ENCODE data around the gene FTH1. TPM values are rescaled to one million over a fixed set of nuclear protein-coding genes. Genes with fewer than 3 reads are reported as not detected.
A peak's percentile ranks its signal among the peaks of the same experiment; 100 is the strongest.
"Not testable (repeated sequence)": the region's sequence is repeated elsewhere in the genome, so short reads cannot be mapped to it uniquely, and the experiment has no call there.

Gene FTH1
- total RNA-seq: over 10,000 TPM in 1 of 2 donors, 1,000 to 10,000 TPM in 1; 5,097 to 40,662 TPM

- Mint-ChIP-seq H3K36me3 (peaks cover 33% of the 10 kb centered on the region), H3K4me1 (ENCODE audit: low read depth in 2 of 2) (peaks cover 56 to 66% of the 10 kb centered on the region in 2 donors), H3K4me3 (peak within 1 kb of the TSS; percentile 89), H3K27ac (peak within 1 kb of the TSS; percentile 89 to 95), H3K9me3 (no peaks in the 10 kb centered on the region), H3K27me3 (no peaks in the 10 kb centered on the region)
- peak; percentile 85 to 86 for ATAC-seq
- peak; percentile 97 for DNase-seq (ENCODE audit: low spot score)
Observed at GRCh38 chr11:61967116-61967923, at the start of gene FTH1. TSS of gene FTH1 (minus strand) at chr11:61967634. CDS start at chr11:61967425, 209 bp downstream.

- no peak for DNase-seq (ENCODE audit: low spot score)
- ATAC-seq: peak; percentile 49 to 73
- Mint-ChIP-seq H3K27me3 (no peaks in the 10 kb centered on the region), H3K4me3 (peak overlapping the region; percentile 39), H3K9me3 (no peaks in the 10 kb centered on the region), H3K36me3 (no peaks in the 10 kb centered on the region), H3K4me1 (ENCODE audit: low read depth in 2 of 2) (peaks cover 27 to 51% of the 10 kb centered on the region in 2 donors), H3K27ac (peak overlapping the region; percentile 39 to 85)
Observed at GRCh38 chr11:62015615-62016014, 48.2 kb upstream of the FTH1 start.

GRCh38 chr11:62013537-62014476, 46.4 kb upstream of the FTH1 start:
- H3K27me3 Mint-ChIP-seq: no peaks in the 10 kb centered on the region
- no peak for ATAC-seq
- no peaks in the 10 kb centered on the region for H3K9me3 Mint-ChIP-seq
- no peak for DNase-seq (ENCODE audit: low spot score)
- H3K27ac Mint-ChIP-seq: peak overlapping the region in 1 of 2 donors; percentile 85
- no peaks in the 10 kb centered on the region for H3K36me3 Mint-ChIP-seq
- H3K4me3 Mint-ChIP-seq: no peak overlapping the region
- peaks cover 22 to 44% of the 10 kb centered on the region in 2 donors for H3K4me1 Mint-ChIP-seq (ENCODE audit: low read depth in 2 of 2)

- peak in 1 of 2 donors; percentile 35 for ATAC-seq
- peak overlapping the region in 1 of 2 donors; percentile 87 for H3K27ac Mint-ChIP-seq
Observed at GRCh38 chr11:62012832-62013461, 45.5 kb upstream of the FTH1 start.

GRCh38 chr11:62012451-62012831, 45.0 kb upstream of the FTH1 start:
- DNase-seq (ENCODE audit: low spot score): no peak
- Mint-ChIP-seq H3K4me1 (ENCODE audit: low read depth in 2 of 2) (peaks cover 25 to 44% of the 10 kb centered on the region in 2 donors), H3K9me3 (no peaks in the 10 kb centered on the region), H3K4me3 (no peak overlapping the region), H3K27ac (peak overlapping the region in 1 of 2 donors; percentile 87), H3K27me3 (no peaks in the 10 kb centered on the region), H3K36me3 (no peaks in the 10 kb centered on the region)
- no peak for ATAC-seq

More at GRCh38 chr11:62012832-62013461, 45.5 kb upstream of the FTH1 start:
- Mint-ChIP-seq H3K9me3 (no peaks in the 10 kb centered on the region), H3K4me1 (ENCODE audit: low read depth in 2 of 2) (peaks cover 21 to 41% of the 10 kb centered on the region in 2 donors), H3K27me3 (no peaks in the 10 kb centered on the region), H3K4me3 (no peak overlapping the region), H3K36me3 (no peaks in the 10 kb centered on the region)
- no peak for DNase-seq (ENCODE audit: low spot score)

- H3K4me3 Mint-ChIP-seq: no peak overlapping the region
- ATAC-seq: no peak
- no peaks in the 10 kb centered on the region for H3K36me3 Mint-ChIP-seq
- no peaks in the 10 kb centered on the region for H3K9me3 Mint-ChIP-seq
- H3K27me3 Mint-ChIP-seq: no peaks in the 10 kb centered on the region
- H3K4me1 Mint-ChIP-seq (ENCODE audit: low read depth in 2 of 2): peaks cover 22 to 44% of the 10 kb centered on the region in 2 donors
- H3K27ac Mint-ChIP-seq: peak overlapping the region in 1 of 2 donors; percentile 87
- no peak for DNase-seq (ENCODE audit: low spot score)
Observed at GRCh38 chr11:62011881-62012280, 44.4 kb upstream of the FTH1 start.

- Mint-ChIP-seq H3K4me3 (peak overlapping the region; percentile 22), H3K36me3 (no peaks in the 10 kb centered on the region), H3K27me3 (no peaks in the 10 kb centered on the region), H3K9me3 (no peaks in the 10 kb centered on the region), H3K27ac (peak overlapping the region; percentile 43 to 87), H3K4me1 (ENCODE audit: low read depth in 2 of 2) (peaks cover 19 to 43% of the 10 kb centered on the region in 2 donors)
- ATAC-seq (peak in 1 of 2 donors; percentile 54), DNase-seq (ENCODE audit: low spot score) (no peak)
Observed at GRCh38 chr11:62010935-62011528, 43.6 kb upstream of the FTH1 start.

- Mint-ChIP-seq H3K9me3 (no peaks in the 10 kb centered on the region), H3K4me3 (peak overlapping the region; percentile 72), H3K27me3 (no peaks in the 10 kb centered on the region), H3K36me3 (no peaks in the 10 kb centered on the region), H3K27ac (peak overlapping the region; percentile 70 to 97), H3K4me1 (ENCODE audit: low read depth in 2 of 2) (peaks cover 28 to 54% of the 10 kb centered on the region in 2 donors)
- ATAC-seq (peak; percentile 73 to 85), DNase-seq (ENCODE audit: low spot score) (no peak)
Observed at GRCh38 chr11:62008193-62008592, 40.8 kb upstream of the FTH1 start.

GRCh38 chr11:62004473-62004872, 37.0 kb upstream of the FTH1 start:
- DNase-seq (ENCODE audit: low spot score): peak; percentile 90
- Mint-ChIP-seq H3K9me3 (no peaks in the 10 kb centered on the region), H3K36me3 (peaks cover 2% of the 10 kb centered on the region), H3K4me1 (ENCODE audit: low read depth in 2 of 2) (peaks cover 21 to 47% of the 10 kb centered on the region in 2 donors), H3K27me3 (no peaks in the 10 kb centered on the region), H3K27ac (peak overlapping the region; percentile 79 to 97), H3K4me3 (peak overlapping the region; percentile 57)
- peak; percentile 86 to 89 for ATAC-seq

GRCh38 chr11:62002283-62002682, 34.8 kb upstream of the FTH1 start:
- H3K4me3 Mint-ChIP-seq; H3K27me3 Mint-ChIP-seq; H3K9me3 Mint-ChIP-seq; ATAC-seq; H3K36me3 Mint-ChIP-seq; DNase-seq (ENCODE audit: low spot score): not testable (repeated sequence)
- H3K27ac Mint-ChIP-seq: peak overlapping the region; percentile 79 to 97
- peaks cover 21 to 45% of the 10 kb centered on the region in 2 donors for H3K4me1 Mint-ChIP-seq (ENCODE audit: low read depth in 2 of 2)

- no peak for ATAC-seq
- no peak for DNase-seq (ENCODE audit: low spot score)
- Mint-ChIP-seq H3K27me3 (no peaks in the 10 kb centered on the region), H3K4me1 (ENCODE audit: low read depth in 2 of 2) (peaks cover 20 to 40% of the 10 kb centered on the region in 2 donors), H3K4me3 (no peak overlapping the region), H3K27ac (peak overlapping the region in 1 of 2 donors; percentile 97), H3K9me3 (peaks cover 5% of the 10 kb centered on the region), H3K36me3 (peaks cover 9% of the 10 kb centered on the region)
Observed at GRCh38 chr11:62001450-62002191, 34.2 kb upstream of the FTH1 start.

Measured in natural killer cell treated with Interleukin-12 subunit alpha and Interleukin-12 subunit beta and Interleukin-15 and Interleukin-18, amount 100 ng/mL, for 72 hours (primary cell).